HG03103 (cell line): Measurements from ENCODE around the gene WASF1.

Experiments used
- ATAC-seq: cut with Tn5 transposase; IDR thresholded peaks from one replicate; pipeline ENCODE4 v1.9.1; 2021; ENCODE audit warnings: low read depth; ENCODE audit not compliant: unreplicated experiment

The WASF1 gene

GRCh38 chr6:110179406-110180227, at the start of gene WASF1:
TSS of gene WASF1 (minus strand) at chr6:110179670. CDS start at chr6:110127601, 52,069 bp downstream.
- peak; percentile 64 for ATAC-seq

DNA sequence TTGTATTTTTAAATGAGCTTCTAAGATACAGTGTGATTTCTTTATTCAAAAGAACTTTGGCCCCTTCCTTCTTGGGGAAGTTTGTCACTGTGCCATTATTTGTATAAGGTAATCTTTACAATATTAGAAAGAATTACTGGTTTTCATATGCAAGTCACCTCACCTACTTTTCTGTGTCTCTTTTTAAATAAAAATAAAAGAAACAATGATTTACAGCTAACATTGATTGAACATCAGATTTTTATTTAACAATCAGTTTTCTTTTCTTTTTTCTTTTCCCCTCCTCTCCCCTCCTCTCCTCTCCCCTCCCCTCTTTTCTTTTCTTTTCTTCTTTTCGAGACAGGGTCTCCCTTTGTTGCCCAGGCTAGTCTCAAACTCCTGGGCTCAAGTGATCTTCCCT, 46.8 kb upstream of the WASF1 start:
- no peak for ATAC-seq

- ATAC-seq = no peak
These were observed 42.3 kb upstream of the WASF1 start for GRCh38 chr6:110221738-110222137.

DNA sequence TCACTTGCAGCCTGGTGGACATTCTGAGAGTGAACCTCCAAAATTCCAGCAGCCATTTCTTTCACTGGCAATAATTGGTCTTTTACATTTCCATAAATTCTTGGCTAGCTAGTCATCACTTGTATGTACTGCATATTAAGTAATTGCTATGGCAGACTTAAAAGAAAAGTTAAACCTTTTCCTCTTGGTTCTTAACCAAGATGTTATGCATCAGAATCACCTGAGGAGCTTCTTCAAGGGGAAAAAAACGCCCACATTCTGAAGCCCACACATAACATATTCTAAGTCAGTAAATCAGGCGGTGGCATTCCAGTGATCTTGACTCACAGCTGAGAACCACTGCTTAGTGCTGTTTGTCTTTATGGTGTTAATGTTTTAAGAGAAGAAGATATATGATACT, 37.8 kb upstream of the WASF1 start:
- ATAC-seq = no peak

DNA sequence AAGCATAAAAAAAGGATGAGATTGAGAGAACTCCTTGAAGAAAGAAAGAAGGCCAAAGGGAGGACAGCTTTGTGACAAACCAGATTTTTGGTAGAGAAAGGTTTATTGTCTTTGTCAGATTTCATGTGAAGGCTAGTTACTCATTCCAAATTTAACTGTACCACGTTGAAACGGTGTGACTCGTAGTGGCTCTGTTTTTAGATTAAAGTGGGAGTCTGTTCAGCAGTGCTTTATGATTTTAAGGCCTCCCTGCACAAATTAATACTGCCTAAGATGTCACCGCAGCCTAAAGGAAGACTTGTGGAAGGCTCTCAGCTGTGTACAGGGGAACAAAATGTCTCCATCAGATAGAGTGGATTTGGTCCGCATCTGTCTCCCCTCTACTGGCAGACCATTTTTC, 36.7 kb upstream of the WASF1 start:
- ATAC-seq = no peak

DNA sequence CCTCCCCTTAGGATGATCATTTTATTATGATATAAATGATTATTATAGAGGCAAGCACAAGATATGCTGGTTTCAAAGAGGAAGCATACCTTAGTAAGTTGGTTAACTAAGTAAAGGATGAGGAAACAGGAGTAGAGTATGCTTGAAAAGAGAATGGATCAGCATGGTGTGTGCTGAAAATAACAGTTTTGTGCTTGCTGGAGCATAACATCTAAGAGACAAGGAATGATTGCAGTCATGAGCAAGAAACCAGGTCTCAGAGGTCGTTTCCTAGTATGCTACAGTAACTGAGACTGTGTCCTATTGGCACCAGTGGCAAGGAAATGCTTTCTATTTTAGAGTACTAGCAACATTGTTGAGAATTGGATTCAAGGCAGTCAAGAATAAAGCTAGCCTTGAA, 34.9 kb upstream of the WASF1 start:
- ATAC-seq = no peak

DNA sequence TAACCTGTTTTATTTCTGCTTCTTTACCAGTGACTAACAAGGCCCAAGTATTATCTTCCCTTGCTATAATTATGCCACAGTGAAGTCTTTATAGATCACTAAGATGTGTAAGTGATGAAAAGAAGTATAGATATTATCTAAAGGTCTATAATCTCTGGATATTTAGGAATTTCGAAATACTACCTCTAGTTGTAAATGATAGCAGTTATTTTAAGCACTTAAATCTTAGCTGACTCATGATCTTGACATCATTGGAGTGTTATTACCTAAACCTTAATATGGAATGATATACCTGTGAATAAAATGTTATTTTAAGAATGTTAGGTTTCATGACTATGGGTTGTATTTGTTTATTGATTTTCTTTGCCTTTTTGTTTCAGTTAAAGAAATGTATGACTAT, 32.3 kb upstream of the WASF1 start:
- ATAC-seq = no peak

DNA sequence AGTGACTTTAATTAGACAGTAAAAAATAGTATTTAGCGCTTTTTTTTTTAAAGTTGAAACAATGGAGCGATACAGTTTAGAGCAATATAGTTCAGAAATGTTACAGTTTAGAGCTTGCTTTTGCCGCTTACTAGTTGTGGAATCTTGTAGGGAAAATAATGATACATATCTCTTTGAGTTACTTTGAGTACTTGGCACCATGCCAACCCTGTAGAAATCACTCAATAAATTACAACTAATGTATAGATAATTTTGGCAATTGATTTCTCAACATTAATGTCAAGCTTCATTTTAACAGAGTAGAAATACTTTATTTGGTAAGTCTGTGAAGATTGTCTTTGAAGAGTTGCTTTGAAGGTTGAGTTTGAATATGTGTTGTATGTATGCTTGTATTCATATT, 28.2 kb upstream of the WASF1 start:
- no peak for ATAC-seq

DNA sequence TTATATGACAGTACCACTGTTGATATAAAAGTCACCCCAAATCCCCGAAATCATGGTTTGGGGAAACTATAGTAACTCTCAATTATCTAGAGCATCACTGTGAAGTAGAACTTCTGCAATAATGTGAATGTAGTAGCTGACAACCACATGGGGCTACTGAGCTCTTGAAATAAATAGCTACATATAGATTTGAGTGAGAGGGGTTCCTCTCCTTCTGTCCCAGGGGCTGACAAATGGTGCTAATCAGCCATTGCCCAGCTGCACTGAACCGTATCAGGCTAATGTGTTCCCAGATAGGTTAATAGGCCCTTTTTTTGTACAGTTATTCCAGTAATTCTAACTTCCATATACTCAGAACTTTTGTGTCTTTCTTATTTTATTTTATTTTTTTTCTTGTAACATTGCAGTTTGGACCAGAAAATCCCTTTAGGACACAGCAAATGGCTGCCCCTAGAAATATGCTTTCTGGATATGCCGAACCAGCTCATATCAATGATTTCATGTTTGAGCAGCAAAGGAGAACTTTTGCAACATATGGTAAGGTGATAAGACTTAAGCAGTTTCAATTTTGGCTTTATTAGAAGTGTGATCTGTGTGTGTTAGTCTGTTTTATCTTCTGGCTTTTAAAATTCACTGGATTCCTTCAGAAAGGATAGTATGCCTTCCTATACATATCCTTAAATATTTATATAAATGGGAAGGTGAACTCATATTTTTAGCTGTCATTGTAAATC, 21.8 kb upstream of the WASF1 start:
- ATAC-seq = no peak

GRCh38 chr6:110198561-110198960, 19.1 kb upstream of the WASF1 start:
- ATAC-seq = no peak

DNA sequence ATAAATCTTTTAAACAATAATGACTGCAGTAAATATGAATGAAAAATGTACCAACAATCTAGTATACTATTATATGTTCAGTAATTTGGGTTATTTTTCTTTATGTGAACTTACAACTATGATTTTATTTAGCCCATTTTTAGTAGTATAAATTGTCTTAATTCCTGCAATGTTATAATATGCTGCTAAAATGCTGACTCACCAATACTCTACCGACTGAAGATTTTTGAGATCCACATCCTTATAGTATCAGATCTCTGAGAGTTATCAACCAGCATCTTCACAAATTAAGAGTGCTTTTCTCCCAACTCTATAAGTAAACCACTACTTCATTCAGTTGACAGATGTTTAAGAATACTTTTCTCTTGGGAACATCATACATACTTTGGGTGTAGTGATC, 17.4 kb upstream of the WASF1 start:
- ATAC-seq = no peak

DNA sequence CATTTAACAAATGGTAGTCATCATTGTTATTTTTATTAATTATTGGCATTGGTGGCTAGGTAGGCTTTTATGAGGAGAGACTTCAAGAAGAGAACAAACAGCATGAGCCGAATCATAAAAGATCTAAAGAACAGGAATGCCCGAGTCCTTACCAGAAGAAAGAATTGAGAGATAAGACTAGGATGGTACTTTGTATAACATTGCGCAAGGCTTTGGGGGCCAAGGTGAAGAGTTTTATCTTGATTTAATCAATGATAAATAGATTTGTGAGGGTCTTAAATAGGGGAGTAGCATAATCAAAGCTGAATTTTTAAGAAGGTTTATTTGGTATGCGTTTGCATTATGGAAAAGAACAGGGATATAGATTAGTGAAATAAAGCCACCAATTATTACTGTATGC, 16.2 kb upstream of the WASF1 start:
- no peak for ATAC-seq

DNA sequence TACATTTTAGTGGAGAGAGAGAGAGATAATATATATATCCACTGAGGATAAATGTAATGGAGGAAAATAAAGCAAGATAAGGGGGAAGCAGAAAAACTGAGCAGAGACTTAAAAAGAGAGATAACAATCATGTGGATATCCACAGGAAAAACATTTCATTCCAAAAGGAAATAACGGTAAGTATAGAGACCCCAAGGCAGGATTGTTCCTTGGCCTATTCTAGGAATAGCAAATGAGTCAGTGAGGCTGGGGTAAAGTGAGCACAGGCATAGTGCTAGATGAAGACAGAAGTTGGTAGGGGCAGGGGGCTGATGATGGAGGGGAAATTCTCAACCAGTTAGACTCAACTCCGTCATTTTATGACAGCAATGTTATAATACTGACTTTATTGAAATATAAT, 12.0 kb upstream of the WASF1 start:
- no peak for ATAC-seq

DNA sequence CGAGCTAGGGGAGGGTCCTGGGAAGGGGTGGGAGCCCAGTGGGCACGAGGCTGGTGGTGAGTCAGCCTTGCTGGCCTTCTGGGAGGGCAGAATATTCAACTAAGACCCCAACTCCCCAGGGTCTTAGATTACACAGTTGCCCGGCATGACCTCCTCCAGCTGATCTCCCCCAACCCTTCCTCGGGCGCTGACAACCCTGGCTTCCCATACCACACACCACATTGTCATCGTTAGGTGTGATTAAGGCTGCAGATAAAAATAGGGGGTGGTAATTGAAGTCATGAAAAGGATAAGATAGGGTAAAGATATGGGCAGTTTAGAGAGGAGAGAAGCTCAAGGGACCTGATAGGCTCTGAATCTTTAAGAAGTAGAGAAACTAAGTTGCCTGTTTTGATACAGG, 11.3 kb upstream of the WASF1 start:
- ATAC-seq = no peak

DNA sequence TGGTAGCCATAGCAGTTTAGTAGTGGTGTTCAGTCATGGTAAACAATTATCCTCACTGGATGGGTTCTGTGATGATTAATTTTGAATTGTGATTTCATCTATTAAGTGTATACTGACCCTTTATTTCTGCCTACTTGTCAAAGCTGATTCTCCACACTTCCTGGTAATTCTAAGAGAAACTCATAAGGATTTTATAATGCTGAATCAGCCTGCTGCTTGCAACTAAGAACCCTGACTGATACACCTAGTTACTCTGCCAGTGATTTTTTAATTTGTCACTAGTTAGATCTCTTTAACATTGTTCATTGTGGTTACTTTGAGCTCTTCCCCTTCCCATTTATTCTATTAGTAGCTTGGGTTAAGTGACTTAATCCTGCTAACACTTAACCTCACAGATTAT, 9.3 kb upstream of the WASF1 start:
- no peak for ATAC-seq

DNA sequence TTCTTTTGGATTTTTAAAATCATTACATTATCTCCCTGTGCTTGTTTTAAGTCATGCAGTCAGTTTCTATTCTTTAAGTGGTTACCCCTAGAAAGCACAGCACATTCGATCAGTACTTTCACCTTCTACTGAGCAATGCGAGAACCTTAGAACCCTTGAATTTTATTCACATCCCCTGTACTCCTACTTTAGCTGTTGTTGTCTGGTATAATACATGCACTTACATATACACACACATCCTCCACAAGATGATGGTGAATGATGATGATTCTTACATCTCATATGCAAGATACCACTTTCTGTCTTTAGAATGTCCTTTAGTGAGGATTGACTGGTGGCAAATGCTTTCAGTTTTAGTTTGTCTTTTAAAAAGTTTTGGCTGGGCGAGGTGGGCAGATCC, 6.4 kb upstream of the WASF1 start:
- ATAC-seq = peak; percentile 54

DNA sequence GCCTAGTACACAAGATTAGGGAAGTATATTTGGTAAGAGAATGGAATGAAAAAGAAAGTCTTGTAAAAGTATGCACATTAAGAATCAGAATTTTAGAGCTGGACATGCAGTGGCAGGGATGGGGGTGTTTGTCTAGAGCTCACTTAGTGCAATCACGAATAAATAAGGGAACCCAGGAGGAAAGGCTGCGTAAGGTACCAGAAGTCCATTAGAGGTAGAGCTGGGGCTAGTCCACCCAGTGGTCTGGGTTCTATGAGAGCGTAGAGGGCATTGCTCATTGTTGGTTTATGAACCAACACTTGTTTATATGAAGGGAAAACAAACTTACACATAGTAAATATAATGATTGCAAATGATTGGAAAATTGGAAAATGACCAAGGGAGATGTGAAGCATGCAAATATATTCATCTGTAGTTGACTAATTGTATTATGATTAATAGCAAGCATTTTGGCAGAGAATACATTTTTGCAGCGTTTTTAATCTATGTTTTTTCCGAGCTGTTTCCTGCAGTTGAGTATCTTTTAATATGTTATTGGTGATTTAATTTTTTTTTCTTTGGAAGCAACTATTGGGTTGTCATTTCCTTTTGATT, 3.9 kb upstream of the WASF1 start:
- ATAC-seq = no peak

GRCh38 chr6:110181131-110182030, 1.9 kb upstream of the WASF1 start:
- ATAC-seq = no peak

GRCh38 chr6:110180228-110181008, 948 bp upstream of the WASF1 start, which contains the start of gene CDC40:
TSS of gene CDC40 (plus strand) at chr6:110180427. CDS start at chr6:110180445, 18 bp downstream.
- peak; percentile 34 for ATAC-seq
